B cell (primary cell): ENCODE measurements around the gene TLX2. TPM values are rescaled to one million over a fixed set of nuclear protein-coding genes. Genes with fewer than 3 reads are reported as not detected.

ENCODE experiments used
- ATAC-seq: fragments of 200-7000 bp; cut with Tn5 transposase; one replicate; pipeline ENCODE4 v1.10.0; 2021; ENCODE audit warnings: low read depth, mild to moderate bottlenecking, moderate number of reproducible peaks, moderate library complexity
- CTCF ChIA-PET: fragments of 350-600 bp; sonication (Branson Sonifier 250); formaldehyde crosslinking; loops from one replicate; lab custom pipeline; 2021; ENCODE audit warnings: antibody characterized with exemption, inconsistent platforms; lab: Charles Lee
- POLR2A ChIA-PET: fragments of 350-600 bp; sonication (Branson Sonifier 250); formaldehyde crosslinking; loops from one replicate; lab custom pipeline; 2021; ENCODE audit warnings: antibody characterized with exemption; lab: Charles Lee
- DNase-seq: peaks from one replicate; pipeline ENCODE4 v3.0.0; 2013
- H2AFZ ChIP-seq: 2 replicates; pipeline ENCODE4 v1.6.1; 2012; ENCODE audit warnings: mild to moderate bottlenecking, low read depth, low read length; ENCODE audit not compliant: insufficient read depth, poor library complexity, severe bottlenecking
- H3K27ac ChIP-seq, 2 donors: 1 replicate in 1 of 2; 2 replicates in 1 of 2; pipeline ENCODE4 v1.5.1; 2012 to 2013; ENCODE audit warnings: low read length in 2 of 2, mild to moderate bottlenecking in 2 of 2, moderate library complexity in 1 of 2
- H3K27me3 ChIP-seq, 4 experiments: fragments of 200-600 bp in 1 of 4; sonication (generic) in 1 of 4; replicated peaks in 1 of 4; 1 replicate in 2 of 4; 2 replicates in 2 of 4; pipeline versions ENCODE4 v1.6.1 to v1.7.0; 2013 to 2016; ENCODE audit warnings: low read length in 3 of 4, mild to moderate bottlenecking in 2 of 4, mixed read lengths in 1 of 4, moderate library complexity in 1 of 4; ENCODE audit not compliant: insufficient read depth in 4 of 4, control insufficient read depth in 3 of 4; ENCODE audit errors: control extremely low read depth in 1 of 4
- H3K36me3 ChIP-seq, 2 experiments: replicated peaks in 1 of 2; 1 replicate in 1 of 2; 2 replicates in 1 of 2; pipeline versions ENCODE4 v1.6.1 to v1.7.1; 2013; ENCODE audit warnings: low read length in 1 of 2; ENCODE audit not compliant: insufficient read depth in 2 of 2, control insufficient read depth in 1 of 2; ENCODE audit errors: control extremely low read depth in 1 of 2, extremely low read depth in 1 of 2
- H3K4me1 ChIP-seq, 2 donors: fragments of 200-600 bp in 1 of 2; sonication (generic) in 1 of 2; 1 replicate in 1 of 2; 2 replicates in 1 of 2; pipeline versions ENCODE4 v1.5.1 to v1.6.1; 2013 to 2017; ENCODE audit warnings: low read length in 2 of 2; ENCODE audit not compliant: control insufficient read depth in 2 of 2, insufficient read depth in 2 of 2
- H3K4me2 ChIP-seq: replicated peaks from 2 replicates; pipeline ENCODE3; 2012; ENCODE audit warnings: mild to moderate bottlenecking, low read depth, low read length; ENCODE audit not compliant: poor library complexity, severe bottlenecking
- H3K4me3 ChIP-seq, 5 experiments: fragments of 200-600 bp in 1 of 5; sonication (generic) in 1 of 5; 1 replicate in 3 of 5; 2 replicates in 2 of 5; pipeline versions ENCODE4 v1.5.1 to v1.7.0; 2011 to 2016; ENCODE audit warnings: low read length in 4 of 5, mild to moderate bottlenecking in 4 of 5, low read depth in 2 of 5, control low read depth in 1 of 5, moderate library complexity in 1 of 5; ENCODE audit not compliant: insufficient read depth in 1 of 5; ENCODE audit errors: control extremely low read depth in 1 of 5, extremely low read depth in 1 of 5
- H3K79me2 ChIP-seq: fragments of 200-600 bp; sonication (generic); one replicate; pipeline ENCODE4 v1.6.0; 2016; ENCODE audit warnings: low read length; ENCODE audit not compliant: control insufficient read depth, insufficient read depth
- H3K9ac ChIP-seq: fragments of 200-600 bp; sonication (generic); 2 replicates; pipeline ENCODE4 v1.6.1; 2017; ENCODE audit warnings: mild to moderate bottlenecking, low read length, moderate library complexity
- H3K9me3 ChIP-seq, 3 donors: one replicate each; pipeline versions ENCODE4 v1.6.1 to v1.7.1; 2013; ENCODE audit warnings: low read length in 2 of 3; ENCODE audit not compliant: control insufficient read depth in 2 of 3, insufficient read depth in 1 of 3; ENCODE audit errors: control extremely low read depth in 1 of 3
- H4K20me1 ChIP-seq: 2 replicates; pipeline ENCODE4 v1.6.0; 2012; ENCODE audit warnings: mild to moderate bottlenecking, low read length; ENCODE audit not compliant: insufficient read depth, control insufficient read depth, poor library complexity, severe bottlenecking
- H3K27ac Mint-ChIP-seq: one replicate; pipeline ENCODE4 v1.8.0; 2021; ENCODE audit warnings: mixed read lengths
- H3K27me3 Mint-ChIP-seq: one replicate; pipeline ENCODE4 v1.8.0; 2021; ENCODE audit warnings: mixed read lengths
- H3K4me1 Mint-ChIP-seq: one replicate; pipeline ENCODE4 v1.8.0; 2021; ENCODE audit warnings: mixed read lengths
- H3K4me3 Mint-ChIP-seq: one replicate; pipeline ENCODE4 v1.8.0; 2021; ENCODE audit warnings: mixed read lengths
- H3K9me3 Mint-ChIP-seq: one replicate; pipeline ENCODE4 v1.8.0; 2022; ENCODE audit warnings: mixed read lengths; ENCODE audit not compliant: insufficient read depth
- CTCF ChIP-seq: fragments of 200-600 bp; IDR thresholded peaks from one replicate; pipeline ENCODE4 v1.8.0; 2022; ENCODE audit warnings: antibody characterized with exemption, mild to moderate bottlenecking
- EZH2 ChIP-seq: IDR thresholded peaks from 2 replicates; pipeline ENCODE4 v1.6.1; 2012; ENCODE audit warnings: borderline replicate concordance, low read depth, mild to moderate bottlenecking, moderate library complexity, low read length; ENCODE audit not compliant: insufficient read depth, poor library complexity, severe bottlenecking
- WGBS: methylation state at CpG from one replicate; pipeline ENCODE4 v1.1.5; 2013; ENCODE audit warnings: missing lambda C conversion rate; ENCODE audit not compliant: insufficient coverage; 5-methylcytosine and 5-hydroxymethylcytosine counted together
- intact Hi-C: fragments of 100-400 bp; cut with micrococcal nuclease; formaldehyde crosslinking; loops from one replicate; pipeline ENCODE4 v1.10.0; 2022
- polyA plus RNA-seq: library from polyadenylated mRNA; depleted of rRNA; stranded (reverse); fragments of >200 nt; gene quantifications from 2 replicates; pipeline ENCODE4 v1.2.3, GENCODE V29; 2012
- total RNA-seq, 2 donors: library from RNA; stranded (reverse); fragments of 120-200 nt in 1 of 2; gene quantifications; 1 replicate in 1 of 2; 2 replicates in 1 of 2; pipeline versions ENCODE4 v1.2.3 to v1.2.4, GENCODE V29; 2013 to 2022

Gene TLX2
- total and polyA plus RNA-seq, 2 donors (not counting 1 experiment from before 2014, with no cell fraction given): 0.06 TPM; not detected in 1

- peak overlapping the region; percentile 97 for H3K4me3 Mint-ChIP-seq
- no peaks in the 10 kb centered on the region for H3K27me3 Mint-ChIP-seq
- H3K27ac ChIP-seq: peak overlapping the region; percentile 84 to 90
- H3K4me2 ChIP-seq: peak overlapping the region; percentile 95
- intact Hi-C loops: loop anchor here (2.0 to 5.0 kb wide), 2 partner anchors 34 to 55 kb away; partner anchors contain the start of gene LBX2
- DNase-seq (no peak), ATAC-seq (no peak)
- no peaks in the 10 kb centered on the region for H3K9me3 Mint-ChIP-seq
- H3K4me1 Mint-ChIP-seq: peaks cover 37% of the 10 kb centered on the region
- TF ChIP-seq CTCF (no peak), EZH2 (no peak)
- peaks cover 9% of the 10 kb centered on the region for H4K20me1 ChIP-seq
- ChIA-PET POLR2A (interaction anchor here (0.6 to 1.9 kb wide), 6 partner anchors 13 to 1247 kb away, joined by 3 to 5 read pairs (median 4); partner anchors contain the start of genes CCDC142, FBXO41, LOXL3 and PCGF1), CTCF (interaction anchor here (0.7 to 9.6 kb wide), 30 partner anchors 8 to 708 kb away, joined by 3 to 71 read pairs (median 4); partner anchors contain the start of genes CCDC142, INO80B, PCGF1 and STAMBP)
- H3K36me3 ChIP-seq: peaks cover 0 to 36% of the 10 kb centered on the region in 2 experiments
- peaks cover 32 to 40% of the 10 kb centered on the region in 2 donors for H3K4me1 ChIP-seq
- H3K9ac ChIP-seq: no peak overlapping the region
- H2AFZ ChIP-seq: no peak overlapping the region
- WGBS: 42% methylated on average over 4 of the region's 7 CpGs
- no peak overlapping the region for H3K4me3 ChIP-seq
- H3K27ac Mint-ChIP-seq: peak overlapping the region; percentile 96
- no peaks in the 10 kb centered on the region for H3K9me3 ChIP-seq
- H3K27me3 ChIP-seq: no peaks in the 10 kb centered on the region
- peaks cover 31% of the 10 kb centered on the region for H3K79me2 ChIP-seq
Observed at GRCh38 chr2:74531666-74532065, 17.4 kb downstream of the TLX2 start.

GRCh38 chr2:74532222-74532621 is 18.0 kb downstream of the TLX2 start:
- H3K4me3 Mint-ChIP-seq: peak overlapping the region; percentile 13
- Histone ChIP-seq H3K9ac (no peak overlapping the region), H3K4me2 (peak overlapping the region; percentile 95), H3K27ac (peak overlapping the region in 1 of 2 donors; percentile 84), H3K9me3 (no peaks in the 10 kb centered on the region), H4K20me1 (peaks cover 5% of the 10 kb centered on the region), H3K27me3 (no peaks in the 10 kb centered on the region), H3K4me1 (peaks cover 27 to 35% of the 10 kb centered on the region in 2 donors), H3K79me2 (peaks cover 31% of the 10 kb centered on the region), H3K4me3 (no peak overlapping the region), H2AFZ (no peak overlapping the region), H3K36me3 (peaks cover 0 to 30% of the 10 kb centered on the region in 2 experiments)
- peaks cover 33% of the 10 kb centered on the region for H3K4me1 Mint-ChIP-seq
- peak overlapping the region; percentile 2 for H3K27ac Mint-ChIP-seq
- no peaks in the 10 kb centered on the region for H3K9me3 Mint-ChIP-seq
- TF ChIP-seq CTCF (peak; percentile 49), EZH2 (no peak)
- intact Hi-C loops: loop anchor here (5.0 kb wide), 1 partner anchor 35 kb away; the partner anchor contains the start of gene LBX2
- ChIA-PET CTCF (interaction anchor here (0.7 to 9.6 kb wide), 27 partner anchors 9 to 708 kb away, joined by 3 to 71 read pairs (median 4); partner anchors contain the start of genes CCDC142, INO80B, PCGF1 and STAMBP), POLR2A (interaction anchor here (0.6 to 1.9 kb wide), 5 partner anchors 12 to 1247 kb away, joined by 3 to 5 read pairs (median 3); partner anchors contain the start of genes CCDC142, FBXO41, PCGF1 and TTC31)
- H3K27me3 Mint-ChIP-seq: no peaks in the 10 kb centered on the region
- DNase-seq (peak; percentile 65), ATAC-seq (no peak)
